Naive thymus-derived CD4-positive, alpha-beta T cell (primary cell): ENCODE results near the gene LCE6A. TPM values are rescaled to one million over a fixed set of nuclear protein-coding genes. Genes with fewer than 3 reads are reported as not detected.

ENCODE experiments used
- ATAC-seq: fragments of 150-1000 bp; cut with Tn5 transposase; 2 replicates; pipeline ENCODE4 v1.10.0; 2021; ENCODE audit warnings: mild to moderate bottlenecking, moderate library complexity
- CTCF ChIA-PET: fragments of 350-600 bp; sonication (Branson Sonifier 250); formaldehyde crosslinking; loops from one replicate; lab custom pipeline; 2021; ENCODE audit warnings: antibody characterized with exemption; lab: Charles Lee
- POLR2A ChIA-PET: fragments of 350-600 bp; sonication (Branson Sonifier 250); formaldehyde crosslinking; loops from one replicate; lab custom pipeline; 2021; ENCODE audit warnings: antibody characterized with exemption, inconsistent platforms; lab: Charles Lee
- DNase-seq, 9 donors: peaks; one replicate each; pipeline versions ENCODE4 v3.0.0 to v3.0.0-alpha.2; 2020 to 2022; ENCODE audit warnings: mixed read lengths in 1 of 9
- H3K27ac ChIP-seq: one replicate; pipeline ENCODE4 v1.7.0; 2013; ENCODE audit warnings: mild to moderate bottlenecking, low read depth, low read length, moderate library complexity
- H3K27me3 ChIP-seq, 2 donors: one replicate each; pipeline ENCODE4 v1.7.0; 2013; ENCODE audit warnings: low read length in 2 of 2, mild to moderate bottlenecking in 2 of 2, moderate library complexity in 2 of 2; ENCODE audit not compliant: control insufficient read depth in 2 of 2, insufficient read depth in 2 of 2
- H3K36me3 ChIP-seq, 3 experiments: 1 replicate in 2 of 3; 2 replicates in 1 of 3; pipeline ENCODE4 v1.7.0; 2013; ENCODE audit warnings: low read length in 3 of 3, mild to moderate bottlenecking in 3 of 3, moderate library complexity in 1 of 3; ENCODE audit not compliant: insufficient read depth in 3 of 3, control insufficient read depth in 2 of 3
- H3K4me1 ChIP-seq, 2 donors: one replicate each; pipeline ENCODE4 v1.7.0; 2013; ENCODE audit warnings: low read length in 2 of 2, mild to moderate bottlenecking in 2 of 2, moderate library complexity in 1 of 2; ENCODE audit not compliant: control insufficient read depth in 2 of 2, insufficient read depth in 2 of 2
- H3K4me3 ChIP-seq: 2 replicates; pipeline ENCODE4 v1.7.0; 2013; ENCODE audit warnings: mild to moderate bottlenecking, low read length
- H3K9me3 ChIP-seq, 3 experiments: 1 replicate in 2 of 3; 2 replicates in 1 of 3; pipeline ENCODE4 v1.7.0; 2013; ENCODE audit warnings: low read length in 3 of 3; ENCODE audit not compliant: control insufficient read depth in 2 of 3
- H3K27ac Mint-ChIP-seq, 9 donors: one replicate each; pipeline ENCODE4 v1.8.0; 2020 to 2022; ENCODE audit warnings: mixed read lengths in 9 of 9, mild to moderate bottlenecking in 8 of 9, moderate library complexity in 5 of 9, inconsistent platforms in 2 of 9
- H3K27me3 Mint-ChIP-seq, 5 donors: one replicate each; pipeline ENCODE4 v1.8.0; 2021 to 2022; ENCODE audit warnings: mixed read lengths in 5 of 5, mild to moderate bottlenecking in 1 of 5
- H3K36me3 Mint-ChIP-seq, 5 donors: one replicate each; pipeline ENCODE4 v1.8.0; 2020 to 2022; ENCODE audit warnings: mixed read lengths in 5 of 5, mild to moderate bottlenecking in 3 of 5, inconsistent platforms in 1 of 5
- H3K4me1 Mint-ChIP-seq, 7 donors: one replicate each; pipeline ENCODE4 v1.8.0; 2020 to 2022; ENCODE audit warnings: mixed read lengths in 7 of 7, mild to moderate bottlenecking in 3 of 7, inconsistent platforms in 1 of 7
- H3K4me3 Mint-ChIP-seq, 10 donors: one replicate each; pipeline ENCODE4 v1.8.0; 2020 to 2022; ENCODE audit warnings: mild to moderate bottlenecking in 10 of 10, mixed read lengths in 10 of 10, moderate library complexity in 6 of 10, inconsistent platforms in 2 of 10
- H3K9me3 Mint-ChIP-seq, 11 donors: one replicate each; pipeline ENCODE4 v1.8.0; 2020 to 2022; ENCODE audit warnings: mixed read lengths in 11 of 11, mild to moderate bottlenecking in 4 of 11, inconsistent platforms in 1 of 11, moderate library complexity in 1 of 11
- intact Hi-C, 2 donors: fragments of 100-400 bp; cut with micrococcal nuclease; formaldehyde crosslinking; loops; one replicate each; pipeline ENCODE4 v1.15.1; 2023
- polyA plus RNA-seq, 2 donors: library from polyadenylated mRNA; unstranded; fragments of 300-500 nt; fragmentation: Illumina TruSeq; gene quantifications; one replicate each; pipeline ENCODE4 v1.2.3, GENCODE V29; 2021
- total RNA-seq, 6 experiments: library from RNA in 5 of 6; stranded (reverse) in 5 of 6; gene quantifications; 1 replicate in 5 of 6; 2 replicates in 1 of 6; pipeline ENCODE4 v1.2.3 and lab custom pipeline; 2021 to 2026

The LCE6A gene
- total and polyA plus RNA-seq, 7 experiments from 2014 or later, result not detected

DNA sequence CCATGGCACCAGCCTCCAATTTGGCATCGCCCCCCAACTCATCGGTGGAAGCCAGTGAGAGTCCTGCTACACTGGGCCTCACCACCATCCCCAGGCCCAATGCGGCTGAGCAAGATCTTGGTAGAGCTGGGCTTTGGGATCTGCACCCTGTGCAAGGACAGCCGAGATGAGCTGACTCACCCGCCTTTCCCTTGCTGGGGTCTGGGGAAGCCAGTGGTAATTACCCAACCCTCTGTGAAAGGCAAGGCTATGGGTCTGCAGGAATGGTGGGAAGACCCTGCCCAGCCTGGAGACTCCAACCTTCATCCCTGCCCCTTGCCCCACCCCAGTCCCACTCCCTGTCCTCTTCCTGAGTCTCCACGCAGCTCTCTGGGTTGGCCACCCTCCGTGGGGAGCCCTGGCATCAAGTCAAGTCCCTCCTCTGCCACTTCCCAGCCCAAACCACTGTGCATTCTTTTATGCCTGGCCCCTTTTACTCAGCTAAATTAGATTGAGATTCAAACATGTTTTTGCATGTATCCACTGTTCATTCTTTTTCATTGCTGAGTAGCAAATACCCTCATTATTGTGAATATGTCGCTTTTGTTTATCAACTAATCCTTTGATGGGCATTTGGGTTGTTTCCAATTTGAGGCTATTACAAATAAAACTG lies 44.2 kb downstream of the LCE6A start:
- intact Hi-C loops, result no loop called here
- CTCF ChIA-PET, result no interaction called here
- no peak overlapping the region for H3K4me3 Mint-ChIP-seq

DNA sequence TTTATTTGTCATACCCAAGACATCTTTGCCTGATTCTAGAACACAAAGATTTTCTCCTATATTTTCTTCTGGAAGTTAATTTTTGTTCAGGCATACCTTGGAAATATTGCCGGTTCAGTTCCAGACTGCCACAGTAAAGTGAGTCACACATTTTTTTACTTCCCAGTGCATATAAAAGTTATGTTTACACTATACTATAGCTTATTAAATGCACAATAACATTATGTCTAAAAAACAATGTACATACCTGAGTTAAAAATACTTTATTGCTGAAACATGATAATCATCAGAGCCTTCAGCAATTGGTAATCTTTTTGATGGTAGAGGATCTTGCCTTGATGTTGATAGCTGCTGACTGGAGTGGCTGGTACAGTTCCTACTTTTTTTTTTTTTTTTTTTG lies 45.5 kb downstream of the LCE6A start:
- CTCF ChIA-PET, result no interaction called here

More for the DNA sequence above, 44.2 kb downstream of the LCE6A start:
- H3K4me1 Mint-ChIP-seq, result no peaks in the 10 kb centered on the region
- H3K27ac Mint-ChIP-seq, result no peak overlapping the region
- Histone ChIP-seq H3K9me3 (no peaks in the 10 kb centered on the region), H3K4me3 (no peak overlapping the region), H3K4me1 (no peaks in the 10 kb centered on the region), H3K27me3 (no peaks in the 10 kb centered on the region), H3K27ac (no peak overlapping the region), H3K36me3 (no peaks in the 10 kb centered on the region)
- peaks cover 5 to 31% (median 21%) of the 10 kb centered on the region in 5 donors for H3K27me3 Mint-ChIP-seq
- ATAC-seq (no peak), DNase-seq (no peak)
- POLR2A ChIA-PET, result no interaction called here
- H3K9me3 Mint-ChIP-seq, result peaks cover 0 to 5% (median 0%) of the 10 kb centered on the region in 11 donors
- no peaks in the 10 kb centered on the region for H3K36me3 Mint-ChIP-seq

More for the DNA sequence above, 45.5 kb downstream of the LCE6A start:
- peaks cover 0 to 5% of the 10 kb centered on the region in 2 donors for H3K27me3 ChIP-seq
- ATAC-seq, result no peak
- Mint-ChIP-seq H3K27ac (no peak overlapping the region), H3K4me3 (no peak overlapping the region), H3K9me3 (peaks cover 0 to 5% (median 0%) of the 10 kb centered on the region in 11 donors), H3K4me1 (no peaks in the 10 kb centered on the region), H3K36me3 (no peaks in the 10 kb centered on the region), H3K27me3 (peaks cover 5 to 42% (median 25%) of the 10 kb centered on the region in 5 donors)
- H3K4me1 ChIP-seq, result no peaks in the 10 kb centered on the region
- H3K4me3 ChIP-seq, result no peak overlapping the region
- POLR2A ChIA-PET, result no interaction called here
- intact Hi-C loops, result no loop called here
- H3K9me3 ChIP-seq, result no peaks in the 10 kb centered on the region
- H3K27ac ChIP-seq, result no peak overlapping the region
- no peak for DNase-seq
- H3K36me3 ChIP-seq, result no peaks in the 10 kb centered on the region

Other genes starting within 250 kb of the LCE6A start
- not detected for gene LCE3C, start 242.6 kb upstream of the LCE6A start, total RNA-seq
- not detected for gene LCE3C, start 242.6 kb upstream of the LCE6A start, polyA plus RNA-seq
- not detected for gene LCE3B, start 229.0 kb upstream of the LCE6A start, total RNA-seq
- gene LCE3B, start 229.0 kb upstream of the LCE6A start, polyA plus RNA-seq, result not detected
- gene LCE3A, start 219.8 kb upstream of the LCE6A start, total RNA-seq, result not detected
- not detected for gene LCE3A, start 219.8 kb upstream of the LCE6A start, polyA plus RNA-seq
- gene LCE2D, start 179.5 kb upstream of the LCE6A start, total RNA-seq, result not detected
- not detected for gene LCE2D, start 179.5 kb upstream of the LCE6A start, polyA plus RNA-seq
- not detected for gene LCE2C, start 167.6 kb upstream of the LCE6A start, total RNA-seq
- not detected for gene LCE2C, start 167.6 kb upstream of the LCE6A start, polyA plus RNA-seq
- gene LCE2B, start 156.7 kb upstream of the LCE6A start, total RNA-seq, result not detected
- gene LCE2B, start 156.7 kb upstream of the LCE6A start, polyA plus RNA-seq, result not detected
- not detected for gene LCE2A, start 144.5 kb upstream of the LCE6A start, total RNA-seq
- not detected for gene LCE2A, start 144.5 kb upstream of the LCE6A start, polyA plus RNA-seq
- gene LCE4A, start 134.7 kb upstream of the LCE6A start, total RNA-seq, result not detected
- not detected for gene LCE4A, start 134.7 kb upstream of the LCE6A start, polyA plus RNA-seq
- gene KPRP, start 84.8 kb upstream of the LCE6A start, total RNA-seq, result not detected
- not detected for gene KPRP, start 84.8 kb upstream of the LCE6A start, polyA plus RNA-seq
- gene LCE1F, start 67.7 kb upstream of the LCE6A start, total RNA-seq, result not detected
- gene LCE1F, start 67.7 kb upstream of the LCE6A start, polyA plus RNA-seq, result not detected
- not detected for gene LCE1E, start 56.6 kb upstream of the LCE6A start, total RNA-seq
- not detected for gene LCE1E, start 56.6 kb upstream of the LCE6A start, polyA plus RNA-seq
- not detected for gene LCE1D, start 46.1 kb upstream of the LCE6A start, total RNA-seq
- gene LCE1D, start 46.1 kb upstream of the LCE6A start, polyA plus RNA-seq, result not detected
- gene LCE1C, start 36.2 kb upstream of the LCE6A start, total RNA-seq, result not detected
- gene LCE1C, start 36.2 kb upstream of the LCE6A start, polyA plus RNA-seq, result not detected
- not detected for gene LCE1B, start 30.9 kb upstream of the LCE6A start, total RNA-seq
- gene LCE1B, start 30.9 kb upstream of the LCE6A start, polyA plus RNA-seq, result not detected
- gene LCE1A, start 15.4 kb upstream of the LCE6A start, total RNA-seq, result not detected
- gene LCE1A, start 15.4 kb upstream of the LCE6A start, polyA plus RNA-seq, result not detected
- gene LCE7A, start 17.1 kb downstream of the LCE6A start, total RNA-seq, result not detected
- gene LCE7A, start 17.1 kb downstream of the LCE6A start, polyA plus RNA-seq, result not detected
- not detected for gene SMCP, start 35.5 kb downstream of the LCE6A start, total RNA-seq
- gene SMCP, start 35.5 kb downstream of the LCE6A start, polyA plus RNA-seq, result not detected
- not detected for gene IVL, start 65.7 kb downstream of the LCE6A start, total RNA-seq
- gene IVL, start 65.7 kb downstream of the LCE6A start, polyA plus RNA-seq, result not detected
- gene SPRR5, start 104.3 kb downstream of the LCE6A start, total RNA-seq, result not detected
- not detected for gene SPRR5, start 104.3 kb downstream of the LCE6A start, polyA plus RNA-seq
- gene SPRR4, start 127.8 kb downstream of the LCE6A start, total RNA-seq, result not detected
- not detected for gene SPRR4, start 127.8 kb downstream of the LCE6A start, polyA plus RNA-seq
- gene SPRR1A, start 141.2 kb downstream of the LCE6A start, total RNA-seq, result not detected
- gene SPRR1A, start 141.2 kb downstream of the LCE6A start, polyA plus RNA-seq, result not detected
- gene SPRR3, start 158.9 kb downstream of the LCE6A start, total RNA-seq, result not detected
- not detected for gene SPRR3, start 158.9 kb downstream of the LCE6A start, polyA plus RNA-seq
- not detected for gene SPRR1B, start 188.3 kb downstream of the LCE6A start, total RNA-seq
- not detected for gene SPRR1B, start 188.3 kb downstream of the LCE6A start, polyA plus RNA-seq
- not detected for gene SPRR2D, start 198.3 kb downstream of the LCE6A start, total RNA-seq
- gene SPRR2D, start 198.3 kb downstream of the LCE6A start, polyA plus RNA-seq, result not detected
- not detected for gene SPRR2A, start 214.7 kb downstream of the LCE6A start, total RNA-seq
- not detected for gene SPRR2A, start 214.7 kb downstream of the LCE6A start, polyA plus RNA-seq
- gene SPRR2B, start 228.8 kb downstream of the LCE6A start, total RNA-seq, result not detected
- gene SPRR2B, start 228.8 kb downstream of the LCE6A start, polyA plus RNA-seq, result not detected